Choroid plexus epithelial cell (primary cell): Measurements from ENCODE around the gene MICU1.
"Not testable (repeated sequence)": the region's sequence is repeated elsewhere in the genome, so short reads cannot be mapped to it uniquely, and the experiment has no call there.

Experiments
- DNase-seq: peaks from one replicate; pipeline ENCODE4 v3.0.0-alpha.2; 2010; ENCODE audit warnings: low read depth
- H3K4me3 ChIP-seq: 2 replicates; pipeline ENCODE4 v1.5.1; 2011; ENCODE audit warnings: low read depth, mild to moderate bottlenecking, control low read depth, low read length, moderate library complexity
- CTCF ChIP-seq: conservative IDR thresholded peaks from 2 replicates; pipeline ENCODE4 v1.5.1; 2011; ENCODE audit warnings: low read depth, mild to moderate bottlenecking, control low read depth, inconsistent platforms, low read length, moderate library complexity

MICU1 gene

DNA sequence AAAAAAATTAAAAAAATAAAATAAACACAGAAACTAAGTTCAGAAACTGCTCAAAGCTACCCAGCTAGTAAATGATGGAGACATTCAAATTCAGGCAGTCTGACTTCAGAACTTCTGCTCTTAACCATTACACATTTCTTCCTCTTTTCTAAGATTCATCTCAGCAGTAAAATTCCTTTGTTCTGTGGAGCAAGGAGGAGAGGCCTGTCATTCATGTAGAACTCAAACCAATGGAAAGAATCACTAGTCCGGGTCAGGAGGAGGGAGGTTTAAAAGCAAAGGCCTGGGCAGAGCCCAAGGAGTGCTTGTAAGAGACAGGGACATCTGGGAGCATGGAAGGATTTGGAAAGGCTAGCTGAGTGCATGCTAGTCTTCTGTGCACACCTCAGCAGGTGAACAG is 233.3 kb downstream of the MICU1 start:
- DNase-seq, result no peak
- H3K4me3 ChIP-seq, result no peak overlapping the region
- no peak for TF ChIP-seq CTCF

DNA sequence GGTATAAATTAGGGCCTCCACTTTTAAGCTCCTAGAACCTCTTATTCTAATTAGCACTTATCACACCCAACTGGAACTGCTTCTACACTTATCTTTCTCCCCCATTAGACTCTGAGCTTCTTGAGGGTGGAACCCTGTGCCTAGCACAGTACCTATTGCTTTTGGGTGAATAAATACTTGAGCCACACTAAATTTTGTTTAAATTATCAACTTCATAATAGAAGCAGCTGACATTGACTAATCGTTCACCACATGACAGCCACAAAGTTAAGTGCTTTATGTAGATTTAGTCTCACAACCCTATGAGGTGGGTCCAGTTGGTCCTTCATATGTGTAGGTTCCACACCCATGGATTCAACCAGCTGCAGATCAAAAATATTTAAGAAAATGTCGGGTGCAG is 235.1 kb downstream of the MICU1 start:
- no peak for DNase-seq
- TF ChIP-seq CTCF, result no peak

DNA sequence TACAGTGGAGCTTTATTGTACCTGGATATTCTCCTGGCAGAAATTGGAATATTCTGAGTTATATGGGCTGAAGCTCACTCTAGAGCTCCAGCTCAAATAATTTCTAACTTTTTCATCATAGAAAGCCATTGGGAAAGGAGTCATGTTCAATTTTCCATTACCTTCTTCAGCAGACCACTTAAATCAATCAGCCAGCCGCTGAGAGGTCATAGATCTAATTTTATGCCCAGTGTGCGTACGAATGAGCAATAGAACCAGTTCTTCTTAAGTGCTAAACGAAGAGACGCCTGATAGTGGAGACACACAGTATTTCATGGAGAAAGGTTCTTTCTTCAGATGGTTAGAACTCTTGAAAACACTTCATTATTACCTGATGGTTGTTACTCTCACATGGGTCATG is 236.2 kb downstream of the MICU1 start:
- DNase-seq, result no peak
- H3K4me3 ChIP-seq, result no peak overlapping the region
- no peak for TF ChIP-seq CTCF

More for the DNA sequence above, 235.1 kb downstream of the MICU1 start:
- no peak overlapping the region for H3K4me3 ChIP-seq

DNA sequence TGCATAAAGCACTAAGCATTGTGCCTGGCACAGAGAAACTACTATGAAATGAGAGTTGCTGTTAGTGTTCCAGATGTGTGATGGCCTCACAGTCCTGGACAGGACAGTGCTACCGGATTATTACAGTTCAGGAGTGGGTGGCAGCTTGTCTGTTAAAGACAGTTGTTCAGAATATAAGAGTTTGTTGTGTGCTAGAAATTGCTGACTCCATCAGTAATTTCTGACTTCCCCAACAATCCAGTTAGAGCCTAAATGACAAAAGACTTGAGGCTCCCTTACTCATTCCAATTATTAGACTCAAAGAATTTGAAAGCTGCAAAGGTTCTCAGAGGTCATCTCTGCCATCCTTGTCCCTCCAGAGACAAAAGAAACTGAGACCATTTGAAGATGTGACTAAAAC is 236.9 kb downstream of the MICU1 start:
- TF ChIP-seq CTCF, result no peak

GRCh38 chr10:72388062-72388461 is 237.8 kb downstream of the MICU1 start:
- DNase-seq, result no peak
- no peak overlapping the region for H3K4me3 ChIP-seq
- TF ChIP-seq CTCF, result no peak

More for the DNA sequence above, 236.9 kb downstream of the MICU1 start:
- no peak for DNase-seq
- H3K4me3 ChIP-seq, result no peak overlapping the region

- TF ChIP-seq CTCF, result no peak
- no peak for DNase-seq
- no peak overlapping the region for H3K4me3 ChIP-seq
Observed at GRCh38 chr10:72386916-72387586, 238.8 kb downstream of the MICU1 start.

DNA sequence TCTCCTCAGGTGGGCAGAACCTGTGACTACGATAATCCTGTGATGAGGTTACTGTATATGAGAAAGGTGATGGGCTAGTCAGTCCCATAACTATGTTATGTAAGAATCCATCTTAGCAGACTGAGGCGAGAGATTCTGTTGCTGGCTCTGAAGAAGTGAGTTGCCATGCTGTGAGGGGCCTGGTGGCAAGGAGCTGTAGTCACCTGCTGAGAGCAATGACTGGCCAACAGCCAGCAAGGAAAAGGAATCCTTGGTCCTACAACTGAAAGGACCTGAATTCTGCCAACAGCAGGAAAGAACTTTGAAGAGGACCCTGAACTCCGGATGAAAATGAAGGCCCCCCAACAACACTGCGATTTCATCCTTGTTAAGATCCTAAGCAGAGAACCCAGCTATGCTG is 240.2 kb downstream of the MICU1 start:
- no peak overlapping the region for H3K4me3 ChIP-seq
- no peak for TF ChIP-seq CTCF
- no peak for DNase-seq

DNA sequence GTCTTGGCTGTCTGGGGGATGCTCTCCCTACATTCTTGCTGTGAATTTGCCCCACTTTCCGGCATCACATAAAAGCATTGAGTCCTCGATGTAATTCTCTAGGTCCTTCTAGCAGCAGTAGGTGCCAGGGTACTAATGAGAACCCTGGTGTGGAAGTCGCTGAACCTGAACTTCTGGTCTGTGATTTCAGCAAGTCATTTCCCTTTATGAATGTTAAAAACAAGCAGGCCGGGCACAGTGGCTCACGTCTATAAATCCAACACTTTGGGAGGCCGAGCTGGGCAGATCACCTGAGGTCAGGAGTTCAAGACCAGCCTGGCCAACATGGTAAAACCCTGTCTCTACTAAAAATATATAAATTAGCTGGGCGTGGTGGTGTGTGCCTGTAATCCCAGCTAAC is 240.9 kb downstream of the MICU1 start:
- H3K4me3 ChIP-seq, DNase-seq: not testable (repeated sequence)
